HFFc6 (cell line): Measurements from ENCODE around the gene MMP13. TPM values are rescaled to one million over a fixed set of nuclear protein-coding genes. Genes with fewer than 3 reads are reported as not detected.
"Not testable (repeated sequence)": the region's sequence is repeated elsewhere in the genome, so short reads cannot be mapped to it uniquely, and the experiment has no call there.

Source experiments
- DNase-seq: peaks from one replicate; pipeline ENCODE4 v3.0.0-alpha.2; 2018
- H3K27ac Mint-ChIP-seq: 2 replicates; pipeline ENCODE4 v1.8.0; 2020; ENCODE audit warnings: mild to moderate bottlenecking, mixed read lengths
- H3K27me3 Mint-ChIP-seq: 2 replicates; pipeline ENCODE4 v1.8.0; 2021; ENCODE audit warnings: mild to moderate bottlenecking, moderate library complexity, mixed read lengths; ENCODE audit not compliant: insufficient read depth
- H3K36me3 Mint-ChIP-seq: 2 replicates; pipeline ENCODE4 v1.8.0; 2021; ENCODE audit warnings: low read depth, mixed read lengths
- H3K4me1 Mint-ChIP-seq: 2 replicates; pipeline ENCODE4 v1.8.0; 2020; ENCODE audit warnings: low read depth, mixed read lengths
- H3K4me3 Mint-ChIP-seq: 2 replicates; pipeline ENCODE4 v1.8.0; 2020; ENCODE audit warnings: mild to moderate bottlenecking, moderate library complexity, mixed read lengths
- H3K9me3 Mint-ChIP-seq: 2 replicates; pipeline ENCODE4 v1.8.0; 2020; ENCODE audit warnings: mild to moderate bottlenecking, mixed read lengths
- long read RNA-seq: library from polyadenylated mRNA; unstranded; transcript quantifications from one replicate; pipeline ENCODE4 v2.0.0, GENCODE V29; 2019
- total RNA-seq, 6 experiments: library from RNA; stranded (reverse); fragmentation: NEBNext Ultra II Directional; extraction: Animal tissue kit (Norgen Biotek cat#: 25700); gene quantifications; 2 replicates in 1 of 6; 3 replicates in 5 of 6; pipeline ENCODE4 v1.2.3, GENCODE V29; 2021
- TF ChIP-seq, protein P1 (sequence below): fragments of 200-600 bp; sonication (generic); IDR thresholded peaks from 2 replicates; pipeline ENCODE4 v1.5.0; 2021; ENCODE audit warnings: antibody characterized with exemption, mild to moderate bottlenecking

MMP13 gene
- total RNA-seq, result not detected
- long read RNA-seq, result 0 reads

DNA sequence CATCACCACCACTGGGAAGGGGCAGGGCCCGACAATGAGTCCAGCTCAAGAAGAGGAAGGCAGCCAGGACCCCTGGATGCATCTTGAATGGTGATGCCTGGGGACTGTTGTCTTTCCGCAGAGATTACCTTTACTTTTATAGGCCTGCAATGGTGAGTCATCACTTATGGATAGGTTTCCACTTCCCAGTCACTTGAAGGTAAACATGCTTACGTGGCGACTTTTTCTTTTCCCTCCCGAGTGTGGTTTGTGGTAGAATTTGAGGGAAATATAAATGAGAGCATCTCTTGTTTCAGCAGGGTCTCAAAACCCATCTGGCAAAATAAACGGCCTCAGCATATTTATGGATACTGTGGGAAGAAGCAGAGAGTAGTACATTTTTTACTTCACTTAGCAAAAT is at the start of gene MMP13:
MMP13 (minus strand) TSS at position 109 of the 400 bp plus-strand sequence; CDS start at position 82, 27 bp downstream.
- H3K27ac Mint-ChIP-seq, result no peak within 1 kb of the TSS
- H3K27me3 Mint-ChIP-seq, result peaks cover 2% of the 10 kb centered on the region; the same call in 1 of the 2 replicates
- H3K4me3 Mint-ChIP-seq, result no peak within 1 kb of the TSS
- H3K36me3 Mint-ChIP-seq, result 0 out of 2 replicates have a peak, but pooled peaks cover 4% of the 10 kb centered on the region
- TF ChIP-seq, protein P1, sequence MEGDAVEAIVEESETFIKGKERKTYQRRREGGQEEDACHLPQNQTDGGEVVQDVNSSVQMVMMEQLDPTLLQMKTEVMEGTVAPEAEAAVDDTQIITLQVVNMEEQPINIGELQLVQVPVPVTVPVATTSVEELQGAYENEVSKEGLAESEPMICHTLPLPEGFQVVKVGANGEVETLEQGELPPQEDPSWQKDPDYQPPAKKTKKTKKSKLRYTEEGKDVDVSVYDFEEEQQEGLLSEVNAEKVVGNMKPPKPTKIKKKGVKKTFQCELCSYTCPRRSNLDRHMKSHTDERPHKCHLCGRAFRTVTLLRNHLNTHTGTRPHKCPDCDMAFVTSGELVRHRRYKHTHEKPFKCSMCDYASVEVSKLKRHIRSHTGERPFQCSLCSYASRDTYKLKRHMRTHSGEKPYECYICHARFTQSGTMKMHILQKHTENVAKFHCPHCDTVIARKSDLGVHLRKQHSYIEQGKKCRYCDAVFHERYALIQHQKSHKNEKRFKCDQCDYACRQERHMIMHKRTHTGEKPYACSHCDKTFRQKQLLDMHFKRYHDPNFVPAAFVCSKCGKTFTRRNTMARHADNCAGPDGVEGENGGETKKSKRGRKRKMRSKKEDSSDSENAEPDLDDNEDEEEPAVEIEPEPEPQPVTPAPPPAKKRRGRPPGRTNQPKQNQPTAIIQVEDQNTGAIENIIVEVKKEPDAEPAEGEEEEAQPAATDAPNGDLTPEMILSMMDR, result no peak
- no peak for DNase-seq
- H3K9me3 Mint-ChIP-seq, result no peaks in the 10 kb centered on the region
- H3K4me1 Mint-ChIP-seq, result peaks cover 7% of the 10 kb centered on the region

DNA sequence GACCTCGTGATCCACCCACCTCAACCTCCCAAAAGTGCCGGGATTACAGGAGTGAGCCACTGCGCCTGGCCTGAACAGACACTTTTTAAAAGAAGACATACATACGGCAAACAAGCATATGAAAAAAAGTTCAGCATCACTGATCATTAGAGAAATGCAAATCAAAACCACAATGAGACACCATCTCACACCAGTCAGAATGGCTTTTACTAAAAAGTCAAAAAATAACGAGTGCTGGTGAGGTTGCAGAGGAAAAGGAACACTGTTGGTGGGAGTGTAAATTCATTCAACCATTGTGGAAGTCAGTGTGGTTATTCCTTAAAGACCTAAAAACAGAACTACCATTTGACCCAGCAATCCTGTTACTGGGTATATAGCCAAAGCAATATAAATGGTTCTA is 48.7 kb upstream of the MMP13 start:
- not testable (repeated sequence) for H3K4me3 Mint-ChIP-seq, DNase-seq, H3K27ac Mint-ChIP-seq, H3K36me3 Mint-ChIP-seq, H3K27me3 Mint-ChIP-seq, H3K9me3 Mint-ChIP-seq
- peaks cover 37% of the 10 kb centered on the region for H3K4me1 Mint-ChIP-seq

DNA sequence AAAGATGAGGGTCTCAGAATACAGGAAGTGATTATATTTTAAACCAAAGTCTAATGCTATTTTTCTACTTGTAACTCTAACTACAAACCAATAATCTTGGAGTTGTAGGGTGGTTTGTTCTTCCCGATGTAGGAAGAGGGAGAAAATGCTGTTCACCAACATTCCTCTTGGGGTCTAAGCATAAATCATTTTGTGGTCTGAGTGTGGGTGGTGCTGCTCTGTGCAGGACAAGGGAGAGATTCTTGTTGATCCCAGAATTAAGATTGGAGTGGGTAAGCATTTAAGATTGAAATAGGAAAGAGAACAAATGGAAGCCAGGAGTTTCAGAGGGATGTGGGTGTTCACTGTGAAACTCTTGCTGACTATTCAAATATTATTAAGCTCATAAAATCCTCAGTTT is 38.6 kb upstream of the MMP13 start:
- Mint-ChIP-seq H3K27ac (no peak overlapping the region), H3K9me3 (no peaks in the 10 kb centered on the region), H3K4me1 (peaks cover 28% of the 10 kb centered on the region), H3K27me3 (no peaks in the 10 kb centered on the region), H3K36me3 (peaks cover 16% of the 10 kb centered on the region), H3K4me3 (no peak overlapping the region)
- TF ChIP-seq, protein P1, result no peak
- no peak for DNase-seq

DNA sequence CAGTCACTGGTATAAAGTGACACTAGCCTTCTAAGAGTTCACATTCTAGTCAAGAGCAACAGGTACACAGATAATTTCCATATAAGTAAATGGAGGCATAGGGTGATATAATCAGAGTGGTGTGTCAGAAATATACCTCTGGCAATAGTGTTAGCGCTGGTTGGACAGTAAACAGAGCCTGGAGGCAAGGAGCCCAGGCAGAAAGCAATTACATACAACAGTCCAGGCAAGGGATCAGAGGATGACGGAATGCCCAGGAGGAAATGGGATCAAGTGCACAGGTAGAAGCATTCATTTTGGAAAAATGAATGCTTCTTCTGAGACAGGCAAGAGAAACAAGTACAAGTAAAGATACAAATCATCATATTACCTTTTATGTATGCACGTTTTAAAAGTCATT is 36.2 kb upstream of the MMP13 start:
- H3K4me1 Mint-ChIP-seq, result peaks cover 48% of the 10 kb centered on the region
- no peaks in the 10 kb centered on the region for H3K9me3 Mint-ChIP-seq
- H3K27ac Mint-ChIP-seq, result no peak overlapping the region
- no peak for DNase-seq
- TF ChIP-seq, protein P1, result no peak
- peaks cover 5% of the 10 kb centered on the region for H3K36me3 Mint-ChIP-seq
- H3K27me3 Mint-ChIP-seq, result no peaks in the 10 kb centered on the region
- no peak overlapping the region for H3K4me3 Mint-ChIP-seq

DNA sequence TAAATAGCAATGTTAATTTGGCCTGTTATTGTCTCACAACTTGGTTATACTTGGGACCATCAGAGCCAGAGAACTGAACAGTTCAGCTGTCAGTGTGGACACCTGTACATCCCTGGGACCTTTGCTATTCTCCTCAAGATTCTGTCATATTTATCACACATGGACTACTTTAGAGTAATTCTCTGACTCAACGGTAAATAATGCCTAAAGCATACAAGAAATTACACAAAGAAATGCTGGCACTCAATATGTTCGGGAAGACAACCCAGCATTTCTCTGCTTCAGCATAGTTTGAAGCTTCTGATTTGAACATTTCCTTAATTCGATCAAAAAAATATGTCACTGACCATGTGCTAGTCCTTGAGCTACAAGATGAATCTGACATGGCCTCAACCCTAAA is 34.6 kb upstream of the MMP13 start:
- TF ChIP-seq, protein P1, result no peak
- H3K36me3 Mint-ChIP-seq, result peaks cover 5% of the 10 kb centered on the region
- no peaks in the 10 kb centered on the region for H3K9me3 Mint-ChIP-seq
- H3K27me3 Mint-ChIP-seq, result no peaks in the 10 kb centered on the region
- no peak for DNase-seq
- H3K27ac Mint-ChIP-seq, result no peak overlapping the region
- peaks cover 64% of the 10 kb centered on the region for H3K4me1 Mint-ChIP-seq
- H3K4me3 Mint-ChIP-seq, result no peak overlapping the region

DNA sequence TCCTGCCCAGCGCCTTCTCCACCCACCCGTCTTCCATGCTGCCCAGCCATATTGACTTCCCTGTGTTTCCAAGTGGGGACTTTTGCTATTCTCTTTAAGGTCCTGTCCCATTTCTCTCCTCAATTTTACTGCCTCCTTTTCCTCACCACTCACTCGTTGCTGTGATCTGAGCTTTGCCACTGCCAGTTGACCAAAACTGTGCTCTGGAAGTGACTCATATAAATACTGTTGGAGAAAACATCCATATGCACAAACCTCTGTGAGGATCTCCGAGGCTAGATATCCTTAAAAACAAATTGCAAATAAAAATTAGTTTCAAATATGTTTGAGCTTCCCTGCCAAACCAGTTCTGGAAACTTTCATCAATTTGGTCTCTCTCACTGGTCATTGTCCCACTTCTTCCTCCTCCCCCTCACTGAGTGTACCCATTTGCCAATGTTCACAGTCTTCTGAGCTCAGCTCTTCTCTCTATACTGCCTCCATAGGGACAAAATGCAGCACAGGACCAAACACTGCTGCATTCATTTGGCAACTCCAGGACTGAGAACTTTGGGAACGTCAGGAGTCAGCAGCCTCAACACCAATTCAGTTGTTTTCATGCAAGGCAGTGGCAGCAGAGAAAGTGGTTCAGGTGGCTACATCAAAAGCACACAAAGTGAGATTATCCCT is 34.0 kb upstream of the MMP13 start:
- TF ChIP-seq, protein P1, result peak; percentile 25; the same call in 1 of the 2 replicates
- H3K4me1 Mint-ChIP-seq, result peaks cover 67% of the 10 kb centered on the region
- H3K27me3 Mint-ChIP-seq, result no peaks in the 10 kb centered on the region; the same call in 1 of the 2 replicates
- H3K27ac Mint-ChIP-seq, result peak overlapping the region; percentile 83
- H3K4me3 Mint-ChIP-seq, result peak overlapping the region; percentile 61
- DNase-seq, result peak; percentile 47
- H3K36me3 Mint-ChIP-seq, result peaks cover 5% of the 10 kb centered on the region
- H3K9me3 Mint-ChIP-seq, result no peaks in the 10 kb centered on the region
